ENCODE data around the gene CRB1. TPM values are rescaled to one million over a fixed set of nuclear protein-coding genes. Genes with fewer than 3 reads are reported as not detected.

Gene CRB1
- total and polyA plus RNA-seq, 2 of the 8 experiments (the other 6 are each of a cell fraction or from before 2014, with no cell fraction given) = 0.03 TPM; not detected in 1

DNA sequence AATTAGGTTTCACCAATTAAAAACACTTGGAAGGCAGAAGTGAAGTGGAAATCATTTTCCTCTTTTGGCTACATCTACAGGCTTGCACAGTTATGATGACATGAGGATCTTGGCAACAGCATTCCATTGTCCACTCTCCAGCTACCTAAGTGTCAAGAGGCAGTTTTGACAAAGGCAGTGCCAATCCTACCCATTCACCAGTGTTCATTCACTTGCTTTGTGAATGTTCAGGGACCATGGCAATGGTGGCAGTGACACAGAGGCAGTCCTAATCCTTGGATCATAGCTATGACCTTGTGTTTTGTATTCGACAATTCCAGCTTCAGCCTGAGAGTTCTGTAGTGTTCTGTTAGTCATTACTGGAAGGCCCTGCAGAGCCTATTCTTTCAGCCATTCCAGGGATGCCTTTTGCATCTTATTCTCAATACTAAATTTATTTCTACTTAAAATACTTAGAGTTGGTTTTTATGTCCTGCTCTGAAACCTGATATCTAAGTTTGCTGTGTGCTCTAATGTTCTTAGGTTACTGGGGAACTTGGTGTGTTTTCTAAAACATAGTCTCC lies 36.7 kb downstream of the CRB1 start:
- Histone ChIP-seq H3K14ac (ENCODE audit: insufficient read length) (no peak overlapping the region), H3K18ac (ENCODE audit: extremely low read depth, low read length) (no peak overlapping the region), H2BK20ac (ENCODE audit: low read length) (no peak overlapping the region), H3K79me2 (ENCODE audit: control insufficient read depth in 1 of 2, insufficient read depth in 2 of 2, low read length in 2 of 2) (no peaks in the 10 kb centered on the region), H2BK15ac (ENCODE audit: low read length) (no peak overlapping the region), H3K4ac (replicated peaks; ENCODE audit: insufficient read length, low read depth, low read length) (no peak overlapping the region), H2BK5ac (ENCODE audit: low read depth, low read length) (no peak overlapping the region), H2BK12ac (ENCODE audit: low read depth, low read length) (no peak overlapping the region), H2AK5ac (ENCODE audit: low read depth, low read length) (no peak overlapping the region), H3K9ac (replicated peaks in 1 of 4; ENCODE audit: extremely low read depth in 1 of 4, low read depth in 3 of 4, low read length in 3 of 4) (no peak overlapping the region), H3K27ac (ENCODE audit: low read depth, low read length) (no peak overlapping the region), H4K20me1 (replicated peaks in 1 of 2; ENCODE audit: control insufficient read depth in 1 of 2, insufficient read depth in 2 of 2, low read length in 2 of 2) (no peaks in the 10 kb centered on the region), H3K79me1 (ENCODE audit: low read depth, low read length) (no peaks in the 10 kb centered on the region), H3K36me3 (ENCODE audit: control insufficient read depth in 2 of 4, insufficient read depth in 4 of 4, low read length in 3 of 4) (no peaks in the 10 kb centered on the region), H3K9me3 (ENCODE audit: insufficient read depth in 2 of 2, low read depth in 1 of 2, low read length in 1 of 2) (peaks cover 0 to 3% of the 10 kb centered on the region in 2 experiments; a peak in 1 of 4 replicates), H3K27me3 (replicated peaks in 1 of 4; ENCODE audit: control insufficient read depth in 3 of 4, extremely low read depth in 1 of 4, insufficient read depth in 3 of 4, low read length in 3 of 4) (no peaks in the 10 kb centered on the region), H3K4me1 (replicated peaks in 1 of 4; ENCODE audit: control insufficient read depth in 3 of 4, insufficient read depth in 4 of 4, low read length in 3 of 4) (no peaks in the 10 kb centered on the region), H2AFZ (ENCODE audit: low read length) (peak overlapping the region; percentile 66; the same call in 1 of the 2 replicates), H3K56ac (replicated peaks; ENCODE audit: insufficient read length, low read depth, low read length) (no peak overlapping the region), H3K23me2 (ENCODE audit: low read depth, low read length) (no peaks in the 10 kb centered on the region), H3K23ac (ENCODE audit: insufficient read length) (no peak overlapping the region), H4K8ac (ENCODE audit: extremely low read depth, insufficient read depth, low read length) (no peak overlapping the region), H3K4me2 (ENCODE audit: insufficient read depth in 1 of 2, low read depth in 2 of 2, low read length in 2 of 2) (no peak overlapping the region), H3K4me3 (ENCODE audit: extremely low read depth in 1 of 4, insufficient read depth in 2 of 4, low read depth in 3 of 4, low read length in 4 of 4) (no peak overlapping the region), H4K5ac (ENCODE audit: insufficient read length, low read depth, low read length) (no peak overlapping the region), H4K91ac (replicated peaks; ENCODE audit: insufficient read length, low read length) (no peak overlapping the region), H2BK120ac (replicated peaks; ENCODE audit: low read depth, low read length) (no peak overlapping the region)
- no peak for DNase-seq (ENCODE audit: low read depth in 1 of 2, low spot score in 2 of 2)
- WGBS, 2 experiments (ENCODE audit: extremely low coverage in 1 of 2, insufficient coverage in 1 of 2, insufficient read length in 1 of 2, insufficient replicate concordance in 2 of 2, low coverage in 1 of 2, low lambda C conversion rate in 2 of 2, missing lambda C conversion rate in 1 of 2) = 83% methylated on average over 1 of the region's 1 CpG; no CpG with 5 or more reads in 1 of the 2 experiments
- ChIA-PET CTCF (ENCODE audit: partially characterized antibody) (no interaction called here), POLR2A (ENCODE audit: partially characterized antibody) (no interaction called here)
- FAIRE-seq = no peak
- TF ChIP-seq GTF2F1 (IDR thresholded peaks at IDR 0.05; ENCODE audit: borderline replicate concordance, low read depth, low read length) (no peak), JUN (IDR thresholded peaks at IDR 0.05; ENCODE audit: low read depth, low read length) (no peak), SUZ12 (IDR thresholded peaks at IDR 0.05; ENCODE audit: low read length) (no peak), CHD1 (IDR thresholded peaks at IDR 0.05; ENCODE audit: low read depth, low read length) (no peak), CEBPB (IDR thresholded peaks at IDR 0.05; ENCODE audit: low read depth, low read length) (no peak), RXRA (IDR thresholded peaks at IDR 0.05; ENCODE audit: insufficient read depth, low read depth, low read length) (no peak), FOSL1 (IDR thresholded peaks at IDR 0.05; ENCODE audit: insufficient read depth, low read depth, low read length) (no peak), KDM1A (IDR thresholded peaks at IDR 0.05; ENCODE audit: borderline replicate concordance, low read length) (no peak), RFX5 (IDR thresholded peaks at IDR 0.05; ENCODE audit: borderline replicate concordance, low read depth, low read length) (no peak), POLR2A (IDR thresholded peaks at IDR 0.05; ENCODE audit: control extremely low read depth in 1 of 2, low read depth in 2 of 2, low read length in 2 of 2) (no peak), SP2 (IDR thresholded peaks at IDR 0.05; ENCODE audit: low read length) (no peak), ASH2L (IDR thresholded peaks at IDR 0.05; ENCODE audit: low read length) (no peak), YY1 (IDR thresholded peaks at IDR 0.05; ENCODE audit: low read depth, low read length) (no peak), BRCA1 (IDR thresholded peaks at IDR 0.05; ENCODE audit: low read depth, low read length) (no peak), SRF (IDR thresholded peaks at IDR 0.05; ENCODE audit: low read depth, low read length) (no peak)
